ENCODE measurements around the gene C4A.

DNA sequence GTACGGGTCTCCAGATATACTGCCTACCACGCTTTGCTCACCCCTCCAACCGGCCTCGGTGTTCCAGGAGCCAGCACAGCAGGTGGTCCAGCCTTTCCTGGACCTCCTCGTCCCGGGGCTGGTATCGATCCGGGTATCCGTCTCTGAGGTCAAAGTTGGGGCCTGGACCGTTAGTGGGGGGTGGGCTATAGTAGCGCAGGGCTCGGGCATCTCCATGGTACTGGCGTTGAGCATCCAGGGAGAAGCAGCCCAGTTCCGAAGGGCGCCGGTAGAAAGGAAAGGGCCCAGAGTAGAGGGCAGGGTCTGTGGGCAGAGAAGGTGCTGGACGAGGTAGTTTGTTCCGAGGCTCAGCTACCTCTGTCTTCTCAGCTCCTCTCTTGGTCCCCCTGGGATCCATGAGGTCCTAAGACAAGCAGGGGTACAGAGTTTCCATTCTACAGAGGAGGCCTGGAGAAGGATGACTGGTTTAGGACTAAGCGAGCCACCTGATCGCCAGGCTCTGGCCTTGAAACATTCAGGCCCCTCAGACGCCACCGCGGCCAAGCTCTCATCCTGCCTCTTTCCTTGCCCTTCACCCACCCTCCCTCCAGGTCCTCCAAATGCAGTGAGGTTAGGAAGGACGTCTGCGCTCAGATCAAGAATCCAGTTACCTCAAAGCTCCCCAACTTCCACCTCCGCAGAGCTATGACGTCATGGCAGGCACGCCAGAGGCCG lies 10.4 kb upstream of the C4A start:
- TF ChIP-seq, protein P1, sequence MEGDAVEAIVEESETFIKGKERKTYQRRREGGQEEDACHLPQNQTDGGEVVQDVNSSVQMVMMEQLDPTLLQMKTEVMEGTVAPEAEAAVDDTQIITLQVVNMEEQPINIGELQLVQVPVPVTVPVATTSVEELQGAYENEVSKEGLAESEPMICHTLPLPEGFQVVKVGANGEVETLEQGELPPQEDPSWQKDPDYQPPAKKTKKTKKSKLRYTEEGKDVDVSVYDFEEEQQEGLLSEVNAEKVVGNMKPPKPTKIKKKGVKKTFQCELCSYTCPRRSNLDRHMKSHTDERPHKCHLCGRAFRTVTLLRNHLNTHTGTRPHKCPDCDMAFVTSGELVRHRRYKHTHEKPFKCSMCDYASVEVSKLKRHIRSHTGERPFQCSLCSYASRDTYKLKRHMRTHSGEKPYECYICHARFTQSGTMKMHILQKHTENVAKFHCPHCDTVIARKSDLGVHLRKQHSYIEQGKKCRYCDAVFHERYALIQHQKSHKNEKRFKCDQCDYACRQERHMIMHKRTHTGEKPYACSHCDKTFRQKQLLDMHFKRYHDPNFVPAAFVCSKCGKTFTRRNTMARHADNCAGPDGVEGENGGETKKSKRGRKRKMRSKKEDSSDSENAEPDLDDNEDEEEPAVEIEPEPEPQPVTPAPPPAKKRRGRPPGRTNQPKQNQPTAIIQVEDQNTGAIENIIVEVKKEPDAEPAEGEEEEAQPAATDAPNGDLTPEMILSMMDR (conservative IDR thresholded peaks at IDR 0.05 in 1 of 2, IDR thresholded peaks at IDR 0.05 in 1 of 2; ENCODE audit: extremely low read depth in 1 of 2, insufficient read depth in 1 of 2, low read depth in 1 of 2, low read length in 2 of 2), result no peak
- TF ChIP-seq EZH2 (IDR thresholded peaks at IDR 0.05; ENCODE audit: borderline replicate concordance, low read length), result no peak
